HCT116 (cell line): ENCODE results near the gene FPR1. TPM values are rescaled to one million over a fixed set of nuclear protein-coding genes. Genes with fewer than 3 reads are reported as not detected.

Source experiments
- ATAC-seq: fragments of 200-7000 bp; cut with Tn5 transposase; 2 replicates; pipeline ENCODE4 v1.9.1; 2020; ENCODE audit warnings: mild to moderate bottlenecking, moderate library complexity
- BruUV-seq: library from RNA; stranded (reverse); fragments of 400-500 nt; replicated peaks from 2 replicates; lab custom pipeline; 2021; lab: Mats Ljungman, UMichigan
- CTCF ChIA-PET: fragments of 300-600 bp; sonication (Branson Sonifier 250); formaldehyde crosslinking; loops from one replicate; lab custom pipeline; 2021; ENCODE audit warnings: antibody characterized with exemption; lab: Charles Lee
- POLR2A ChIA-PET: fragments of 300-600, 350-600 bp; sonication (Branson Sonifier 250); formaldehyde crosslinking; loops from one replicate; lab custom pipeline; 2021; ENCODE audit warnings: antibody characterized with exemption; lab: Charles Lee
- RAD21 ChIA-PET, 2 experiments: fragments of 300-600 bp; sonication (Branson Sonifier 250); formaldehyde crosslinking; loops; one replicate each; lab custom pipeline; 2023; ENCODE audit warnings: low total read pairs in 2 of 2; ENCODE audit not compliant: uncharacterized antibody in 2 of 2, unreplicated experiment in 2 of 2, low non-redundant PET in 1 of 2; lab: Charles Lee
- DNase-seq: peaks from one replicate; pipeline ENCODE4 v3.0.0-alpha.2; 2010; ENCODE audit warnings: low read depth, low spot score
- H2AFZ ChIP-seq: fragments of 200-600 bp; shearing (Covaris generic), sonication (generic); 2 replicates; pipeline ENCODE4 v1.6.1; 2017; ENCODE audit warnings: low read depth, mixed run types, mixed read lengths, antibody characterized with exemption, low read length; ENCODE audit not compliant: poor library complexity, severe bottlenecking
- H3K27ac ChIP-seq: 2 replicates; pipeline ENCODE4 v1.5.1; 2012; ENCODE audit warnings: low read depth, low read length
- H3K27me3 ChIP-seq: fragments of 200-600 bp; sonication (generic); 2 replicates; pipeline ENCODE4 v1.6.1; 2016; ENCODE audit warnings: mixed run types, low read length, mixed read lengths; ENCODE audit not compliant: insufficient read depth
- H3K36me3 ChIP-seq, 2 experiments: fragments of 200-500 bp in 1 of 2; fragments of 200-600 bp in 1 of 2; sonication (Bioruptor generic) in 1 of 2; sonication (generic) in 1 of 2; 2 replicates each; pipeline versions ENCODE4 v1.5.1 to v1.6.1; 2014 to 2016; ENCODE audit warnings: low read length in 2 of 2, inconsistent platforms in 1 of 2, mixed read lengths in 1 of 2, mixed run types in 1 of 2; ENCODE audit not compliant: insufficient read depth in 2 of 2, control insufficient read depth in 1 of 2
- H3K4me1 ChIP-seq, 2 experiments: fragments of 200-600 bp in 1 of 2; sonication (generic) in 1 of 2; 2 replicates each; pipeline versions ENCODE4 v1.5.1 to v1.6.1; 2012 to 2017; ENCODE audit warnings: low read length in 2 of 2, inconsistent platforms in 1 of 2, mild to moderate bottlenecking in 1 of 2, mixed read lengths in 1 of 2, mixed run types in 1 of 2, moderate library complexity in 1 of 2; ENCODE audit not compliant: insufficient read depth in 2 of 2, control insufficient read depth in 1 of 2
- H3K4me2 ChIP-seq: fragments of 200-600 bp; sonication (generic); 2 replicates; pipeline ENCODE4 v1.6.1; 2017; ENCODE audit warnings: mixed run types, low read length, mixed read lengths
- H3K4me3 ChIP-seq, 2 experiments: fragments of 200-600 bp in 1 of 2; sonication (generic) in 1 of 2; replicated peaks in 1 of 2; 2 replicates each; pipeline ENCODE4 v1.5.1; 2011 to 2016; ENCODE audit warnings: low read length in 2 of 2, control low read depth in 1 of 2, low read depth in 1 of 2, mild to moderate bottlenecking in 1 of 2, mixed read lengths in 1 of 2, mixed run types in 1 of 2
- H3K79me2 ChIP-seq: fragments of 200-600 bp; sonication (generic); 2 replicates; pipeline ENCODE4 v1.6.1; 2017; ENCODE audit warnings: mild to moderate bottlenecking, mixed run types, low read length, moderate library complexity, mixed read lengths; ENCODE audit not compliant: insufficient read depth
- H3K9ac ChIP-seq: fragments of 200-600 bp; sonication (generic); 2 replicates; pipeline ENCODE4 v1.6.1; 2016; ENCODE audit warnings: low read length, mixed read lengths
- H3K9me2 ChIP-seq: fragments of 200-600 bp; sonication (generic), shearing (Covaris generic); 2 replicates; pipeline ENCODE4 v1.6.1; 2017; ENCODE audit warnings: mixed run types, mild to moderate bottlenecking, moderate library complexity; ENCODE audit not compliant: insufficient read depth
- H3K9me3 ChIP-seq, 2 experiments: fragments of 200-500 bp in 1 of 2; fragments of 200-600 bp in 1 of 2; sonication (Bioruptor generic) in 1 of 2; sonication (generic) in 1 of 2; 2 replicates each; pipeline ENCODE4 v1.6.1; 2014 to 2017; ENCODE audit warnings: low read length in 2 of 2, mixed read lengths in 2 of 2, inconsistent platforms in 1 of 2, low read depth in 1 of 2, mild to moderate bottlenecking in 1 of 2, mixed run types in 1 of 2, moderate library complexity in 1 of 2; ENCODE audit not compliant: control insufficient read depth in 1 of 2, insufficient read depth in 1 of 2
- H4K20me1 ChIP-seq: fragments of 200-600 bp; sonication (generic), shearing (Covaris generic); 2 replicates; pipeline ENCODE4 v1.6.1; 2017; ENCODE audit warnings: mixed run types, mild to moderate bottlenecking, moderate library complexity; ENCODE audit not compliant: insufficient read depth
- EZH2phosphoT487 ChIP-seq: fragments of 200-600 bp; IDR thresholded peaks from 2 replicates; pipeline ENCODE4 v1.6.1; 2018; ENCODE audit warnings: antibody characterized with exemption, borderline replicate concordance
- MAX ChIP-seq: IDR thresholded peaks from 2 replicates; pipeline ENCODE4 v1.6.1; 2012
- SIN3A ChIP-seq: IDR thresholded peaks from 2 replicates; pipeline ENCODE4 v1.6.1; 2012; ENCODE audit warnings: low read depth
- ZBTB33 ChIP-seq: IDR thresholded peaks from 2 replicates; pipeline ENCODE4 v1.6.1; 2011; ENCODE audit warnings: mild to moderate bottlenecking, low read length, moderate library complexity; ENCODE audit not compliant: insufficient replicate concordance; ENCODE audit errors: extremely low read depth
- ZFX ChIP-seq: fragments of 450-650 bp; IDR thresholded peaks from 2 replicates; pipeline ENCODE4 v1.6.1; 2017
- intact Hi-C: fragments of 100-400 bp; cut with micrococcal nuclease; formaldehyde crosslinking; loops from 2 replicates; pipeline ENCODE4 v1.10.0; 2022
- total RNA-seq: library from RNA; stranded (reverse); gene quantifications from one replicate; pipeline ENCODE4 v1.2.1, GENCODE V29; 2021; ENCODE audit not compliant: unreplicated experiment
- TF ChIP-seq, protein P1 (sequence below), 3 experiments: fragments of 200-600 bp in 1 of 3; sonication (generic) in 1 of 3; IDR thresholded peaks in 2 of 3; conservative IDR thresholded peaks in 1 of 3; 2 replicates each; pipeline ENCODE4 v1.5.1; 2012 to 2017; ENCODE audit warnings: low read depth in 2 of 3, low read length in 2 of 3, antibody characterized with exemption in 1 of 3, borderline replicate concordance in 1 of 3, control low read depth in 1 of 3, mild to moderate bottlenecking in 1 of 3, mixed read lengths in 1 of 3, mixed run types in 1 of 3, moderate library complexity in 1 of 3; ENCODE audit not compliant: insufficient read depth in 1 of 3

The FPR1 gene
- total RNA-seq, 1 experiment from 2014 or later: not detected

GRCh38 chr19:51724543-51724942, 27.1 kb downstream of the FPR1 start:
- no TSS peak for BruUV-seq
- intact Hi-C loops: no loop called here
- ChIA-PET CTCF (no interaction called here), RAD21 (no interaction called here), POLR2A (no interaction called here)
- H3K27ac ChIP-seq: no peak overlapping the region
- no peak for TF ChIP-seq ZFX
- no peak for TF ChIP-seq SIN3A
- no peak for TF ChIP-seq EZH2phosphoT487
- no peak for TF ChIP-seq MAX
- TF ChIP-seq ZBTB33: no peak
- TF ChIP-seq, protein P1, sequence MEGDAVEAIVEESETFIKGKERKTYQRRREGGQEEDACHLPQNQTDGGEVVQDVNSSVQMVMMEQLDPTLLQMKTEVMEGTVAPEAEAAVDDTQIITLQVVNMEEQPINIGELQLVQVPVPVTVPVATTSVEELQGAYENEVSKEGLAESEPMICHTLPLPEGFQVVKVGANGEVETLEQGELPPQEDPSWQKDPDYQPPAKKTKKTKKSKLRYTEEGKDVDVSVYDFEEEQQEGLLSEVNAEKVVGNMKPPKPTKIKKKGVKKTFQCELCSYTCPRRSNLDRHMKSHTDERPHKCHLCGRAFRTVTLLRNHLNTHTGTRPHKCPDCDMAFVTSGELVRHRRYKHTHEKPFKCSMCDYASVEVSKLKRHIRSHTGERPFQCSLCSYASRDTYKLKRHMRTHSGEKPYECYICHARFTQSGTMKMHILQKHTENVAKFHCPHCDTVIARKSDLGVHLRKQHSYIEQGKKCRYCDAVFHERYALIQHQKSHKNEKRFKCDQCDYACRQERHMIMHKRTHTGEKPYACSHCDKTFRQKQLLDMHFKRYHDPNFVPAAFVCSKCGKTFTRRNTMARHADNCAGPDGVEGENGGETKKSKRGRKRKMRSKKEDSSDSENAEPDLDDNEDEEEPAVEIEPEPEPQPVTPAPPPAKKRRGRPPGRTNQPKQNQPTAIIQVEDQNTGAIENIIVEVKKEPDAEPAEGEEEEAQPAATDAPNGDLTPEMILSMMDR (IDR thresholded peaks at IDR 0.05 in 2 of 3, conservative IDR thresholded peaks at IDR 0.05 in 1 of 3; ENCODE audit: borderline replicate concordance in 1 of 3, insufficient read depth in 1 of 3, low read depth in 2 of 3, low read length in 2 of 3): no peak
- no peak overlapping the region for H2AFZ ChIP-seq
- H3K4me2 ChIP-seq: no peak overlapping the region
- no peaks in the 10 kb centered on the region for H3K9me2 ChIP-seq
- H3K9ac ChIP-seq: no peak overlapping the region
- ATAC-seq: no peak
- no peaks in the 10 kb centered on the region for H3K79me2 ChIP-seq
- no peak overlapping the region for H3K4me3 ChIP-seq
- DNase-seq: no peak
- no peaks in the 10 kb centered on the region for H3K27me3 ChIP-seq
- no peaks in the 10 kb centered on the region for H3K36me3 ChIP-seq
- H3K9me3 ChIP-seq: no peaks in the 10 kb centered on the region
- H4K20me1 ChIP-seq: no peaks in the 10 kb centered on the region
- peaks cover 0 to 6% of the 10 kb centered on the region in 2 experiments; a peak in 1 of 4 replicates for H3K4me1 ChIP-seq
